HEK293 (cell line): Measurements from ENCODE around the gene TRIM8.

Source experiments
- CTCF ChIA-PET: fragments of 350-600 bp; formaldehyde crosslinking; extraction: SDS; loops from one replicate; lab custom pipeline; 2021; ENCODE audit warnings: antibody characterized with exemption; lab: Yijun Ruan, JAX
- POLR2A ChIA-PET: fragments of 300-600 bp; formaldehyde crosslinking; extraction: SDS; loops from one replicate; lab custom pipeline; 2020; ENCODE audit warnings: antibody characterized with exemption, inconsistent platforms; lab: Yijun Ruan, JAX
- H3K27ac ChIP-seq: fragments of 200-500 bp; sonication (Bioruptor generic); 2 replicates; pipeline ENCODE4 v1.5.1; 2014; ENCODE audit warnings: low read depth, low read length, control low read depth, inconsistent platforms; ENCODE audit errors: extremely low read depth
- H3K36me3 ChIP-seq, 2 experiments: fragments of 200-500 bp in 1 of 2; sonication (Bioruptor generic) in 1 of 2; 1 replicate in 1 of 2; 2 replicates in 1 of 2; pipeline ENCODE4 v1.5.1; 2014 to 2017; ENCODE audit warnings: inconsistent platforms in 2 of 2, low read length in 2 of 2; ENCODE audit not compliant: control insufficient read depth in 2 of 2, insufficient read depth in 1 of 2
- H3K4me1 ChIP-seq: fragments of 200-500 bp; sonication (Bioruptor generic); 2 replicates; pipeline ENCODE4 v1.5.1; 2014; ENCODE audit warnings: mild to moderate bottlenecking, low read length, inconsistent platforms; ENCODE audit not compliant: control insufficient read depth, insufficient read depth
- H3K4me3 ChIP-seq: 2 replicates; pipeline ENCODE4 v1.5.1; 2011; ENCODE audit warnings: low read depth, mild to moderate bottlenecking, control low read depth, low read length, moderate library complexity
- H3K9me3 ChIP-seq: fragments of 200-500 bp; sonication (Bioruptor generic); 2 replicates; pipeline ENCODE4 v1.5.1; 2014; ENCODE audit warnings: low read depth, low read length, inconsistent platforms; ENCODE audit not compliant: control insufficient read depth, insufficient read depth
- BCL11A ChIP-seq: fragments of 450-650 bp; formaldehyde crosslinking; IDR thresholded peaks from 2 replicates; pipeline ENCODE4 v1.5.1; 2016; ENCODE audit warnings: low read depth, missing biosample characterization, missing genetic modification characterization
- GLIS1 ChIP-seq: fragments of 450-650 bp; formaldehyde crosslinking; IDR thresholded peaks from 2 replicates; pipeline ENCODE4 v1.5.1; 2016; ENCODE audit warnings: missing biosample characterization, missing genetic modification characterization
- GLIS2 ChIP-seq: fragments of 450-650 bp; formaldehyde crosslinking; IDR thresholded peaks from 2 replicates; pipeline ENCODE4 v1.5.1; 2016; ENCODE audit warnings: missing biosample characterization, missing genetic modification characterization
- OSR2 ChIP-seq: fragments of 450-650 bp; formaldehyde crosslinking; IDR thresholded peaks from 2 replicates; pipeline ENCODE4 v1.5.1; 2016; ENCODE audit warnings: missing biosample characterization, missing genetic modification characterization
- SETDB1 ChIP-seq: IDR thresholded peaks from one replicate; pipeline ENCODE4 v1.6.1; 2017; ENCODE audit warnings: mild to moderate bottlenecking, low read length, moderate library complexity, mixed read lengths; ENCODE audit not compliant: insufficient read length
- TRIM28 ChIP-seq: IDR thresholded peaks from 2 replicates; pipeline ENCODE4 v1.6.1; 2011; ENCODE audit warnings: low read length, control low read depth, borderline replicate concordance
- ZFP3 ChIP-seq: fragments of 450-650 bp; formaldehyde crosslinking; IDR thresholded peaks from 2 replicates; pipeline ENCODE4 v1.5.1; 2016; ENCODE audit warnings: low read depth, missing biosample characterization, missing genetic modification characterization
- ZNF132 ChIP-seq: fragments of 450-650 bp; formaldehyde crosslinking; IDR thresholded peaks from 2 replicates; pipeline ENCODE4 v1.5.1; 2017; ENCODE audit warnings: missing biosample characterization, missing genetic modification characterization, borderline replicate concordance
- ZNF214 ChIP-seq: fragments of 450-650 bp; formaldehyde crosslinking; IDR thresholded peaks from 2 replicates; pipeline ENCODE4 v1.5.1; 2017; ENCODE audit warnings: missing biosample characterization, mild to moderate bottlenecking, missing genetic modification characterization, borderline replicate concordance
- ZNF221 ChIP-seq: fragments of 450-650 bp; formaldehyde crosslinking; IDR thresholded peaks from 2 replicates; pipeline ENCODE4 v1.5.1; 2017; ENCODE audit warnings: missing biosample characterization, missing genetic modification characterization, borderline replicate concordance
- ZNF223 ChIP-seq: fragments of 450-650 bp; formaldehyde crosslinking; IDR thresholded peaks from 2 replicates; pipeline ENCODE4 v1.5.1; 2016; ENCODE audit warnings: missing biosample characterization, missing genetic modification characterization
- ZNF239 ChIP-seq: fragments of 450-650 bp; formaldehyde crosslinking; IDR thresholded peaks from 2 replicates; pipeline ENCODE4 v1.5.1; 2016; ENCODE audit warnings: missing biosample characterization, missing genetic modification characterization
- ZNF248 ChIP-seq: fragments of 450-650 bp; formaldehyde crosslinking; IDR thresholded peaks from 2 replicates; pipeline ENCODE4 v1.5.1; 2017; ENCODE audit warnings: missing biosample characterization, missing genetic modification characterization
- ZNF473 ChIP-seq: fragments of 450-650 bp; formaldehyde crosslinking; IDR thresholded peaks from 2 replicates; pipeline ENCODE4 v1.5.1; 2017; ENCODE audit warnings: missing biosample characterization, missing genetic modification characterization
- ZNF596 ChIP-seq: fragments of 450-650 bp; IDR thresholded peaks from 2 replicates; pipeline ENCODE4 v1.5.0; 2018; ENCODE audit warnings: missing biosample characterization, mild to moderate bottlenecking, missing genetic modification characterization, moderate library complexity
- ZNF747 ChIP-seq: fragments of 450-650 bp; formaldehyde crosslinking; IDR thresholded peaks from 2 replicates; pipeline ENCODE4 v1.5.1; 2016; ENCODE audit warnings: missing biosample characterization, missing genetic modification characterization
- TF ChIP-seq, protein P1 (sequence below): sonication (generic); formaldehyde crosslinking; IDR thresholded peaks from 2 replicates; pipeline ENCODE4 v1.8.1; 2022; ENCODE audit warnings: mild to moderate bottlenecking, moderate library complexity, missing genetic modification reagents
- TF ChIP-seq, protein P2 (sequence below): fragments of 450-650 bp; formaldehyde crosslinking; IDR thresholded peaks from 2 replicates; pipeline ENCODE4 v1.5.1; 2017; ENCODE audit warnings: missing biosample characterization, missing genetic modification characterization
- TF ChIP-seq, protein P3 (sequence below): fragments of 450-650 bp; formaldehyde crosslinking; IDR thresholded peaks from 2 replicates; pipeline ENCODE4 v1.5.1; 2016; ENCODE audit warnings: missing biosample characterization, missing genetic modification characterization

Gene TRIM8

DNA sequence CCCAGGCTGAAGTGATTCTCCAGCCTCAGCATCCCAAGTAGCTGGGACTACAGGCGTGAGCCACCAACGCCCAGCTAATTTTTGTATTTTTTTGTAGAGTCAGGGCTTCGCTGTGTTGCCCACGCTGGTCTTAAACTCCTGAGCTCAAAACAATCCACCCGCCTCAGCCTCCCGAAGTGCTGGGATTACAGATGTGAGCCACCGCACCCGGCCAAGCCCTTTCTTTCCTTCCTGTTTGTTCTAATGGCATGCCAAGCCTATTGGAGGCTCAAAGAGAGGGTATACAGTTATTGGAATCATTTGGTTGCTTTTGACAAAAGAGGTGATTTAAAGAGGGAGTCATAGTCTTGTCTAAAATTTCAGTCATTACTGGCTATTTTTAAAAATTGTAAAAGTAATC lies 46.0 kb upstream of the TRIM8 start:
- Histone ChIP-seq H3K27ac (no peak overlapping the region), H3K36me3 (peaks cover 3 to 87% of the 10 kb centered on the region in 2 experiments; a peak in 2 of 3 replicates), H3K9me3 (no peaks in the 10 kb centered on the region), H3K4me3 (no peak overlapping the region), H3K4me1 (no peaks in the 10 kb centered on the region)
- CTCF ChIA-PET, result interaction anchor here (0.7 to 3.1 kb wide), 3 partner anchors 9 to 522 kb away, joined by 3 to 14 read pairs (median 7); no protein-coding TSS in a partner anchor
- TF ChIP-seq ZNF132 (tag by site-specific recombination) (no peak), BCL11A (tag by site-specific recombination) (no peak), ZNF596 (tag by site-specific recombination) (no peak), SETDB1 (no peak), ZNF239 (tag by site-specific recombination) (no peak), ZFP3 (tag by site-specific recombination) (no peak), ZNF747 (tag by site-specific recombination) (no peak), ZNF214 (tag by site-specific recombination) (no peak), GLIS2 (no peak), ZNF248 (tag by site-specific recombination) (no peak), OSR2 (tag by site-specific recombination) (no peak), ZNF223 (tag by site-specific recombination) (no peak), TRIM28 (no peak), ZNF473 (tag by site-specific recombination) (no peak)
- TF ChIP-seq, protein P1, sequence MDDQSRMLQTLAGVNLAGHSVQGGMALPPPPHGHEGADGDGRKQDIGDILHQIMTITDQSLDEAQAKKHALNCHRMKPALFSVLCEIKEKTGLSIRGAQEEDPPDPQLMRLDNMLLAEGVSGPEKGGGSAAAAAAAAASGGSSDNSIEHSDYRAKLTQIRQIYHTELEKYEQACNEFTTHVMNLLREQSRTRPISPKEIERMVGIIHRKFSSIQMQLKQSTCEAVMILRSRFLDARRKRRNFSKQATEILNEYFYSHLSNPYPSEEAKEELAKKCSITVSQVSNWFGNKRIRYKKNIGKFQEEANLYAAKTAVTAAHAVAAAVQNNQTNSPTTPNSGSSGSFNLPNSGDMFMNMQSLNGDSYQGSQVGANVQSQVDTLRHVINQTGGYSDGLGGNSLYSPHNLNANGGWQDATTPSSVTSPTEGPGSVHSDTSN (CRISPR knock-in tag), result no peak
- TF ChIP-seq, protein P2, sequence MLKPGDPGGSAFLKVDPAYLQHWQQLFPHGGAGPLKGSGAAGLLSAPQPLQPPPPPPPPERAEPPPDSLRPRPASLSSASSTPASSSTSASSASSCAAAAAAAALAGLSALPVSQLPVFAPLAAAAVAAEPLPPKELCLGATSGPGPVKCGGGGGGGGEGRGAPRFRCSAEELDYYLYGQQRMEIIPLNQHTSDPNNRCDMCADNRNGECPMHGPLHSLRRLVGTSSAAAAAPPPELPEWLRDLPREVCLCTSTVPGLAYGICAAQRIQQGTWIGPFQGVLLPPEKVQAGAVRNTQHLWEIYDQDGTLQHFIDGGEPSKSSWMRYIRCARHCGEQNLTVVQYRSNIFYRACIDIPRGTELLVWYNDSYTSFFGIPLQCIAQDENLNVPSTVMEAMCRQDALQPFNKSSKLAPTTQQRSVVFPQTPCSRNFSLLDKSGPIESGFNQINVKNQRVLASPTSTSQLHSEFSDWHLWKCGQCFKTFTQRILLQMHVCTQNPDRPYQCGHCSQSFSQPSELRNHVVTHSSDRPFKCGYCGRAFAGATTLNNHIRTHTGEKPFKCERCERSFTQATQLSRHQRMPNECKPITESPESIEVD (tag by site-specific recombination), result no peak
- TF ChIP-seq, protein P3, sequence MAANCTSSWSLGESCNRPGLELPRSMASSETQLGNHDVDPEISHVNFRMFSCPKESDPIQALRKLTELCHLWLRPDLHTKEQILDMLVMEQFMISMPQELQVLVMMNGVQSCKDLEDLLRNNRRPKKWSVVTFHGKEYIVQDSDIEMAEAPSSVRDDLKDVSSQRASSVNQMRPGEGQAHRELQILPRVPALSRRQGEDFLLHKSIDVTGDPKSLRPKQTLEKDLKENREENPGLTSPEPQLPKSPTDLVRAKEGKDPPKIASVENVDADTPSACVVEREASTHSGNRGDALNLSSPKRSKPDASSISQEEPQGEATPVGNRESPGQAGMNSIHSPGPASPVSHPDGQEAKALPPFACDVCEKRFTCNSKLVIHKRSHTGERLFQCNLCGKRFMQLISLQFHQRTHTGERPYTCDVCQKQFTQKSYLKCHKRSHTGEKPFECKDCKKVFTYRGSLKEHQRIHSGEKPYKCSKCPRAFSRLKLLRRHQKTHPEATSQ, result no peak
- POLR2A ChIA-PET, result no interaction called here

DNA sequence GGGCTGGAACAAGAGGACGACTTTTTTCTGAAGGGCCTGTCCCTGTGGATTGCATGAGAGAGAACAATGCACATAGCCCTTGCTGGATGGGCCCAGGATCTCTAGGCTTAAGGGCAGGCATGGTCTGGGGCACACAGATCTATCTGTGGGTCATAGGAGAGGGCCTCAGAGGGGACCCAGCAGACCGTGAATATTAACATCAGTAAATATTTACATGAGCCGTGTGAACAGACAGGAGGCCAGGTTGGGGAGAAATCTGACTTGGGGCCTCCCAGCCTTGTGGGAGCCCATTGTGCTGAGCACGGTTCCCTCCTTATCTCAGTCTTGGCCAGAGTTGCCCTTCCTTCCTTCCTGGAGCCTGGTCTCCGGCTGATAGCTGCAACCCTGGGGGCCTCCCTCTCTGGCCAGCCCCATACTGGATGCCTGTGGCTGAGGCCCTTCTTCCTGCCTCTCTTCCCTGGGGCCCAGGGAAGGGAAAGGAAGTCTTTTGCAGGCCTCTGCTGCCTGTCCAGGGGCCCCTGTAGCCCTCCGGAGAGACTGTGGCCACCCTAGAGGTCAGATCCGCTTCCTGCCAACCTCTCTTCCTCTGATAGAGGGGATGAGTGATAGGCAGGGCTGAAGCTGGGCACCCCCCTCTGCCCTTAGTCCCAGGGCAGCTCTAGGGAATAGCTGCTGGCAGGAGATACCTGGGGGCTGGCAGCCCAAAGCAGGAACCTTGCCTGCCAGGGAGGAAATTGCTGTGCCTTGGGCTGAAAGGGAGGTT lies 44.5 kb upstream of the TRIM8 start:
- Histone ChIP-seq H3K9me3 (no peaks in the 10 kb centered on the region), H3K4me3 (no peak overlapping the region), H3K27ac (no peak overlapping the region), H3K4me1 (no peaks in the 10 kb centered on the region), H3K36me3 (peaks cover 3 to 89% of the 10 kb centered on the region in 2 experiments; a peak in 2 of 3 replicates)
- TF ChIP-seq GLIS1 (tag by site-specific recombination) (peak; percentile 34), ZNF221 (tag by site-specific recombination) (no peak)
- POLR2A ChIA-PET, result no interaction called here
- CTCF ChIA-PET, result interaction anchor here (1.2 kb wide), 1 partner anchor 216 kb away, joined by 3 read pairs; no protein-coding TSS in a partner anchor
